Calu3 (cell line): ENCODE measurements around the gene TTC39A. TPM values are rescaled to one million over a fixed set of nuclear protein-coding genes. Genes with fewer than 3 reads are reported as not detected.

Experiments used
- BruUV-seq: library from RNA; stranded (reverse); fragments of 400-500 nt; replicated peaks from 2 replicates; lab custom pipeline; 2021; lab: Mats Ljungman, UMichigan
- CTCF ChIA-PET: fragments of 300-600 bp; sonication (Branson Sonifier 250); formaldehyde crosslinking; loops from one replicate; lab custom pipeline; 2022; ENCODE audit warnings: antibody characterized with exemption; lab: Charles Lee
- DNase-seq: peaks from one replicate; pipeline ENCODE4 v3.0.0; 2022
- H3K27ac Mint-ChIP-seq: one replicate; pipeline ENCODE4 v1.8.0; 2022; ENCODE audit warnings: mixed read lengths; ENCODE audit not compliant: unreplicated experiment
- H3K27me3 Mint-ChIP-seq: one replicate; pipeline ENCODE4 v1.8.0; 2022; ENCODE audit warnings: mixed read lengths; ENCODE audit not compliant: unreplicated experiment
- H3K36me3 Mint-ChIP-seq: one replicate; pipeline ENCODE4 v1.8.0; 2022; ENCODE audit warnings: mild to moderate bottlenecking, moderate library complexity, mixed read lengths; ENCODE audit not compliant: insufficient read depth, unreplicated experiment
- H3K4me1 Mint-ChIP-seq: one replicate; pipeline ENCODE4 v1.8.0; 2022; ENCODE audit warnings: mild to moderate bottlenecking, low read depth, mixed read lengths; ENCODE audit not compliant: unreplicated experiment
- H3K4me3 Mint-ChIP-seq: one replicate; pipeline ENCODE4 v1.8.0; 2022; ENCODE audit warnings: mild to moderate bottlenecking, low read depth, moderate library complexity, mixed read lengths; ENCODE audit not compliant: unreplicated experiment
- H3K9me3 Mint-ChIP-seq: one replicate; pipeline ENCODE4 v1.8.0; 2022; ENCODE audit warnings: low read depth, mixed read lengths; ENCODE audit not compliant: unreplicated experiment
- CTCF ChIP-seq: fragments of 200-600 bp; IDR thresholded peaks from one replicate; pipeline ENCODE4 v1.8.0; 2022; ENCODE audit warnings: antibody characterized with exemption; ENCODE audit not compliant: unreplicated experiment
- intact Hi-C: fragments of 100-400 bp; cut with micrococcal nuclease; formaldehyde crosslinking; loops from one replicate; pipeline ENCODE4 v1.10.0; 2022; ENCODE audit not compliant: unreplicated experiment
- total RNA-seq: library from RNA; stranded (reverse); gene quantifications from 2 replicates; pipeline ENCODE4 v1.2.3, GENCODE V29; 2022

TTC39A gene
- total RNA-seq, 1 experiment from 2014 or later, result 18.8 TPM

GRCh38 chr1:51369171-51369570 lies 38.8 kb upstream of the TTC39A start:
- Mint-ChIP-seq H3K27ac (no peak overlapping the region), H3K9me3 (no peaks in the 10 kb centered on the region), H3K4me1 (no peaks in the 10 kb centered on the region), H3K4me3 (no peak overlapping the region), H3K27me3 (no peaks in the 10 kb centered on the region), H3K36me3 (peaks cover 4% of the 10 kb centered on the region)
- no TSS peak for BruUV-seq
- intact Hi-C loops, result no loop called here
- no peak for TF ChIP-seq CTCF
- DNase-seq, result no peak
- CTCF ChIA-PET, result no interaction called here

GRCh38 chr1:51365774-51366173 lies 35.4 kb upstream of the TTC39A start:
- Mint-ChIP-seq H3K9me3 (no peaks in the 10 kb centered on the region), H3K27ac (no peak overlapping the region), H3K36me3 (peaks cover 5% of the 10 kb centered on the region), H3K4me1 (no peaks in the 10 kb centered on the region), H3K4me3 (no peak overlapping the region), H3K27me3 (no peaks in the 10 kb centered on the region)
- no peak for TF ChIP-seq CTCF
- intact Hi-C loops, result no loop called here
- CTCF ChIA-PET, result no interaction called here
- DNase-seq, result no peak
- BruUV-seq, result no TSS peak

GRCh38 chr1:51359879-51360278 lies 29.5 kb upstream of the TTC39A start:
- Mint-ChIP-seq H3K4me1 (no peaks in the 10 kb centered on the region), H3K4me3 (no peak overlapping the region), H3K27ac (no peak overlapping the region), H3K36me3 (peaks cover 12% of the 10 kb centered on the region), H3K27me3 (no peaks in the 10 kb centered on the region), H3K9me3 (no peaks in the 10 kb centered on the region)
- CTCF ChIA-PET, result no interaction called here
- no TSS peak for BruUV-seq
- intact Hi-C loops, result no loop called here
- DNase-seq, result no peak
- no peak for TF ChIP-seq CTCF

- TF ChIP-seq CTCF, result no peak
- H3K36me3 Mint-ChIP-seq, result peaks cover 7% of the 10 kb centered on the region
- no peaks in the 10 kb centered on the region for H3K27me3 Mint-ChIP-seq
- H3K4me1 Mint-ChIP-seq, result no peaks in the 10 kb centered on the region
- no peaks in the 10 kb centered on the region for H3K9me3 Mint-ChIP-seq
- H3K27ac Mint-ChIP-seq, result no peak overlapping the region
- intact Hi-C loops, result no loop called here
- CTCF ChIA-PET, result interaction anchor here (0.7 kb wide), 1 partner anchor 342 kb away, joined by 3 read pairs; no protein-coding TSS in a partner anchor
- no TSS peak for BruUV-seq
- H3K4me3 Mint-ChIP-seq, result no peak overlapping the region
- no peak for DNase-seq
These were observed 25.0 kb upstream of the TTC39A start for GRCh38 chr1:51355382-51355781.
